Measurements from ENCODE around the gene SCN8A. TPM values are rescaled to one million over a fixed set of nuclear protein-coding genes. Genes with fewer than 3 reads are reported as not detected.

SCN8A gene
- total and polyA plus RNA-seq, 4 donors, result 0.06 to 0.77 (median 0.26) TPM

GRCh38 chr12:51676875-51677274, 85.8 kb downstream of the SCN8A start:
- Histone ChIP-seq H3K9me3 (ENCODE audit: control insufficient read depth in 4 of 4, insufficient read depth in 3 of 4, low read length in 3 of 4) (no peaks in the 10 kb centered on the region), H3K9ac (ENCODE audit: insufficient read depth in 1 of 2, low read length in 2 of 2) (no peak overlapping the region), H3K36me3 (ENCODE audit: control insufficient read depth in 4 of 4, insufficient read depth in 4 of 4, low read length in 4 of 4) (no peaks in the 10 kb centered on the region), H3K27ac (ENCODE audit: low read depth in 1 of 2, low read length in 1 of 2) (no peak overlapping the region), H3K4me1 (ENCODE audit: control insufficient read depth in 5 of 5, insufficient read depth in 5 of 5, low read length in 5 of 5) (no peaks in the 10 kb centered on the region), H3K4me3 (no peak overlapping the region), H3K27me3 (ENCODE audit: control insufficient read depth in 3 of 3, insufficient read depth in 3 of 3, low read length in 2 of 3) (no peaks in the 10 kb centered on the region)
- WGBS, 2 donors, result 86 to 93% methylated on average over 2 of the region's 2 CpGs
- no peak for TF ChIP-seq CTCF (IDR thresholded peaks at IDR 0.05; ENCODE audit: control extremely low read depth, extremely low read depth)
- ATAC-seq (ENCODE audit: insufficient read depth, low FRiP score) (no peak), DNase-seq (no peak)

DNA sequence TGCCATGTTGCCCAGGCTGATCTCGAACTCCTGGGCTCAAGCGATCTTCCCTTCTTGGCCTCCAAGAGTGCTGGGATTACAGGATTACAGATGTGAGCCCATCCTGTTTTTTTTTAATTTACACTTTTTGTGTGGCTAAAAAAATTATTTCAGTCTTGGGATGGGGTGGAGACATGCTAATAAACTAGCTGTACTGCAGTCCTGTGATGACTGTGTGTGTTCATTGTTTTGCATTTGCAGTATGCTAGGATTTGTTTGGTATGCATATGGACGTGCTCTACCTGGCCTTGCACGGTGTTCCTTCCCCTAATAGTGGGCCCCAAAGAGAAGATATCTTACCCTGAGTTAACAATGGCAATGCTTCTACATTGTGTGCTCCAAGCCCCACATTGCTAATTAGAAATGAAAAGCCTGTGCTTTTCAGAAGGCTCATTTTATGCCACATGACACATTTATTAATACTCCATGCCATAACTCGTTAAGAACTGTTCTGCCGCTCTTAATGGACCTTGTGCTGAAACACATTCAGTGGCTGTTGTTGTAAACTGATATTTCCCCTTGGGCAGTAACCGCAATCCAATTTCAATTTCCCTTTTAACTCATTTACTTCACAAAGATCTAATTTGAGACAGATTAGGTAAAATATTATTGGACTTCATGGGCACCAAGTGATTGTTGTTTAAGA, 86.4 kb downstream of the SCN8A start:
- 90 to 92% methylated on average over 7 of the region's 7 CpGs for WGBS, 2 donors
- H3K9ac ChIP-seq (ENCODE audit: insufficient read depth in 1 of 2, low read length in 2 of 2), result no peak overlapping the region
- TF ChIP-seq CTCF (IDR thresholded peaks at IDR 0.05; ENCODE audit: control extremely low read depth, extremely low read depth), result no peak
- no peaks in the 10 kb centered on the region for H3K36me3 ChIP-seq (ENCODE audit: control insufficient read depth in 4 of 4, insufficient read depth in 4 of 4, low read length in 4 of 4)
- no peak overlapping the region for H3K4me3 ChIP-seq
- no peaks in the 10 kb centered on the region for H3K4me1 ChIP-seq (ENCODE audit: control insufficient read depth in 5 of 5, insufficient read depth in 5 of 5, low read length in 5 of 5)
- no peaks in the 10 kb centered on the region for H3K9me3 ChIP-seq (ENCODE audit: control insufficient read depth in 4 of 4, insufficient read depth in 3 of 4, low read length in 3 of 4)
- DNase-seq (no peak), ATAC-seq (ENCODE audit: insufficient read depth, low FRiP score) (no peak)
- H3K27me3 ChIP-seq (ENCODE audit: control insufficient read depth in 3 of 3, insufficient read depth in 3 of 3, low read length in 2 of 3), result no peaks in the 10 kb centered on the region
- H3K27ac ChIP-seq (ENCODE audit: low read depth in 1 of 2, low read length in 1 of 2), result no peak overlapping the region

DNA sequence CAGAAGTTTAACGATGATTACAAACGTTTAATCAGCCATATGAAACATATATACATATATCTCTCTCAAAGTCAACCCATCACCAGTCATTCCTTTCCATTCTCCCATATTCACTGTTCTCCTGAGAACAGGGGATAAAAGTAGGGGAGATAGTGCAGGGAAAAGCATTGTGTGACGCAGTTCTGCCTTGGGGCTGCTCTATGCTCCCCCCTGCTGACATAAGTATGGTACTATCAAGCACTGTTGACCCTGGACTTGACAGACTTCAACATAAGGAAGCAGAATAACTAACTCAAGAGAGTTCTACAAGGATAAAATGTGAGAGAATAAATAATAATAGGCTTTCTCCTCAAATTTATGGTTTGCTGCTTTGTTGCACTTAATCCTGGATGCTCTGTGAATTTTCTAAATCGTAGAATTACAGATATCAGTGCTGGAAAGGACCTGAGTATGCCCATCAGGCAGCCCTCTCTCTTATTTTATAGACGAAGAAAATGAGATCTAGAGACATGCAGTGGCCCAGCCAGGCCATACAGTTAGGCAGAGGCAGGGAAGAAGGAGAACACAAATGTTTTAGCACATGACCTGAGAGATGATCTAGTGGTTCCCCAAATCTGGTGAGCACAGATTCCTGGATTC, 87.2 kb downstream of the SCN8A start:
- Histone ChIP-seq H3K36me3 (ENCODE audit: control insufficient read depth in 4 of 4, insufficient read depth in 4 of 4, low read length in 4 of 4) (no peaks in the 10 kb centered on the region), H3K9ac (ENCODE audit: insufficient read depth in 1 of 2, low read length in 2 of 2) (no peak overlapping the region), H3K4me3 (no peak overlapping the region), H3K27ac (ENCODE audit: low read depth in 1 of 2, low read length in 1 of 2) (no peak overlapping the region), H3K4me1 (ENCODE audit: control insufficient read depth in 5 of 5, insufficient read depth in 5 of 5, low read length in 5 of 5) (no peaks in the 10 kb centered on the region), H3K27me3 (ENCODE audit: control insufficient read depth in 3 of 3, insufficient read depth in 3 of 3, low read length in 2 of 3) (no peaks in the 10 kb centered on the region), H3K9me3 (ENCODE audit: control insufficient read depth in 4 of 4, insufficient read depth in 3 of 4, low read length in 3 of 4) (no peaks in the 10 kb centered on the region)
- peak; percentile 16 to 36 (median 36) for DNase-seq
- 60 to 65% methylated on average over 5 of the region's 5 CpGs for WGBS, 2 donors
- TF ChIP-seq CTCF (IDR thresholded peaks at IDR 0.05; ENCODE audit: control extremely low read depth, extremely low read depth), result peak; percentile 11
- ATAC-seq (ENCODE audit: insufficient read depth, low FRiP score), result no peak
